NCI-H748 treated with DMSO at 0.1 percent for 48 hours (cell line): ENCODE measurements around the gene UQCR10.

ENCODE experiments used
- DNase-seq: peaks from one replicate; lab custom pipeline; 2025; lab: John Stamatoyannopoulos, UW

Gene UQCR10

GRCh38 chr22:29762263-29762662, 4.9 kb upstream of the UQCR10 start:
- DNase-seq: peak; percentile 30

DNA sequence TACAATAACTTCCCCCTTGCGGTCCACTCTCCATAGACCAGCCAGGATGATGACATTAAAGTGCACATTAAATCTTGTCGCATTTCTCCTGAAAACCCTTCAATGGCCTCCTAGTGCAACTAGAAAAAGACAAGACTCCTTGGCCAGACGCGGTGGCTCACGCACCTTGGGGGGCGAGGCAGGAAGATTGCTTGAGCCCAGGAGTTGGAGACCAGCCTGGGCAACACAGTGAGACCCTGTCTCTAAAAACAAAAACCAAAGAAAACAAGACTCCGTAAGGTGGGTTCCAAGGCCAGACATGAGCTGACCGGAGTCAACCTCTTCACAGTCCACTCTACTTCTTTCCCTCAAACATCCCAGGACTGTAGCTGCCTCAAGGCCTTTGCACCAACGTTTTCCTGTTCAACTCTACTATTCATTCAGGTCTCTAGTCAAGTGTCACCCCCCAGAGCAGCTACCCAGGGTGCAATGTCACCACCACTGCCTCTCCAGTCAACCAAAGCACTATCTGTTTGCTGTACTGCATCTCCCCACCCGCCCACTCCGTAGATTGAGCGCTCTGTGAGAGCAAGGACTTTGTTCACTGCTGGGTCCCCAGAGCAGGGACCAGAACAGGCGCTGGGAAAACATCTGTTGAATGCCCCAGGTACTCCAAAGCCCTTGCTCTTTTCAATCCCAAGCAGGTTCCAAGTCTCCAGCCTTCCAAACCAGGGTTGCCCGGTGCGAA, 1.1 kb upstream of the UQCR10 start:
- no peak for DNase-seq

- peak; percentile 85 for DNase-seq
These were observed 468 bp upstream of the UQCR10 start, which contains the start of gene ZMAT5 for GRCh38 chr22:29766632-29767170. ZMAT5 (minus strand) TSS chr22:29767007; CDS start chr22:29748544, 18,463 bp downstream.

DNA sequence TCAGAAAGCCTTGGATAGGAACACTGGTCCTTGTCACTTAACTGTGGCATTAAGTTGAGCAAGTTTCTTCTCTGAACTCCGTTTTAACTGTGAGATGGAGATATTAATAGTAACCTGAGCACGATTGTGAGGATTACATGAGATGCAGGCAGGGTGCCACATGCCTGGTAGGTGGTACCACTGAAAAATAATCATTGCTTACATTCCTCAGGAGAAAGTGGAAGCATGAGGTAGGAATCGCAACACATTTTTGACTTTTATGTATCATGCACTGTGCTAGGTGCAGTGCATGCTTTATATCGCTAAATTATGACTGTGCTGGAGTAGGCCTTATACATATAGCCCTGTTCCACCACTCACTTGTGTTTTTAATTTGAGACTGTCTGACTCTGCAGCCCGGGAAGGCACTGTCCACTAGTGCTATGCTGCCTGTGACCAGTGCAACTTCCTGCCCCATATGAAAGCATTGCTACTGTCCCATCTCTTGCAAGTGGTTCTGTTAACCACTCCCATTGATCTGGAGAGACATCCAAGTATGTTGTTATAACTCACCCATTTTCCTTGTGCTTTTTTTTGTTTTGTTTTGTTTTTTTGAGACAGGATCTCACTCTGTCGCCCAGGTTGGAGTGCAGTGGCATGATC, 1.0 kb downstream of the UQCR10 start:
- DNase-seq: no peak

DNA sequence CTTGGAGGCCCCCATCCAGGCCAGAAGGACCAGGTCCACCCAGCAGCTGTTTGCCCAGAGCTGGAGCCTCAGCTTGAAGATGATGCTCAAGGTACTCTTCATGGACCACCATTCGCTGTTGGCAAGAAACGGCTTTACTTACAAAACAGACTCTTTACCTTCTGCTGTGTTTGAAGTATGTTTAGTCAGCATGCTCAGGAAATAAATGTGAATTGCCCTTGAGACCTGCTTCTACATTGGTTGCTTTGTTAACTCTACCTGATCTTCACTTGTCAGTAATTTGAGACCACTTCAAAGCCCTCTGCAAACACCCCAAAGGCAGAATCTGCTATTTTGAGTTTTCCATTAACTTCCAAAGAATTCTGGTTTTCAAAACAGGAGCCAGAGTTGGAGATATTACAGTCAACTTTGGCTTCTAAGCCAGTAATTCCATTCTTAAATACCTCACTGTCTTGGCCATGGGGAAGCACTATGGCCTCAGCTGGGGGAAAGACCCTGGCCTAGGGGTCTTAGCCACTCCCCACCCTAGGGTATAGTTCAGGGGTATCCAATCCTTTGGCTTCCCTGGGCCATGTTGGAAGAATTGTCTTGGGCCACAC, 2.7 kb downstream of the UQCR10 start:
- no peak for DNase-seq

- no peak for DNase-seq
These were observed 5.0 kb downstream of the UQCR10 start for GRCh38 chr22:29772170-29772641.

DNA sequence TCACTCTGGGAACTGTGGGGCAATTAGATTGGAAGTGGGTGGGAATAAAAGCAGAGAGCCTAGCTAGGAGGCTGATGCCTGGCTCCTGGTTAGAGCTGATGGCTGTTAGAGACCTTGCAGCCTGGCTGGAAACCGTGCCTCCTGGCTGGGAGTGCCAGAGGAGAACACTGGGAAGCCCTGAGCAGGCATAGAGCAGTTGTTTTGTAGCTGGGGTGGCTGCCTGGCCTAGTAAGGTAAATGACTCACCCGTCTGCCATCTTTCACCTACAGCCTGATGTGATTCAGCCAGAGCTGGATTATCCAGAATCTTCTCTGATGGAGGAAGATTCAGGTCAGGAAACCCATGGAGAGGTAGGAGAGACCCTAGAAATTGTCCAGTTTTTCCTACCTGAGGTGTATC, 6.1 kb downstream of the UQCR10 start:
- no peak for DNase-seq

DNA sequence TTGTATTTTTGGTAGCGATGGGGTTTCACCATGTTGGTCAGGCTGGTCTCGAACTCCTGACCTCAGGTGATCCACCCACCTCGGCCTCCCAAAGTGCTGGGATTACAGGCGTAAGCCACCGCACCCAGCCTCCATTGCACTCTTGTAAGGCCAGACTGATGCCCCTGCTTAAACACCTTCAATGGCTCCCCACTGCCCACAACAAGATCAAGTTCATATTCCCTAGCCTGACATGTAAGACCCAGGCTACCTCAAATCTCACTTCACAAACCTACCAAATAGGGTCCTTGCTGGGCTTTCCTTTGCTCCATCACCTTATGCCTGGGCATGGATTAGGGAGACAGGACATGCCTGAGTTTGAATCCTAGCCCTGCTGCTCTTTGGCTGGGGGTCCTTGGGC, 13.1 kb downstream of the UQCR10 start:
- DNase-seq: no peak

DNA sequence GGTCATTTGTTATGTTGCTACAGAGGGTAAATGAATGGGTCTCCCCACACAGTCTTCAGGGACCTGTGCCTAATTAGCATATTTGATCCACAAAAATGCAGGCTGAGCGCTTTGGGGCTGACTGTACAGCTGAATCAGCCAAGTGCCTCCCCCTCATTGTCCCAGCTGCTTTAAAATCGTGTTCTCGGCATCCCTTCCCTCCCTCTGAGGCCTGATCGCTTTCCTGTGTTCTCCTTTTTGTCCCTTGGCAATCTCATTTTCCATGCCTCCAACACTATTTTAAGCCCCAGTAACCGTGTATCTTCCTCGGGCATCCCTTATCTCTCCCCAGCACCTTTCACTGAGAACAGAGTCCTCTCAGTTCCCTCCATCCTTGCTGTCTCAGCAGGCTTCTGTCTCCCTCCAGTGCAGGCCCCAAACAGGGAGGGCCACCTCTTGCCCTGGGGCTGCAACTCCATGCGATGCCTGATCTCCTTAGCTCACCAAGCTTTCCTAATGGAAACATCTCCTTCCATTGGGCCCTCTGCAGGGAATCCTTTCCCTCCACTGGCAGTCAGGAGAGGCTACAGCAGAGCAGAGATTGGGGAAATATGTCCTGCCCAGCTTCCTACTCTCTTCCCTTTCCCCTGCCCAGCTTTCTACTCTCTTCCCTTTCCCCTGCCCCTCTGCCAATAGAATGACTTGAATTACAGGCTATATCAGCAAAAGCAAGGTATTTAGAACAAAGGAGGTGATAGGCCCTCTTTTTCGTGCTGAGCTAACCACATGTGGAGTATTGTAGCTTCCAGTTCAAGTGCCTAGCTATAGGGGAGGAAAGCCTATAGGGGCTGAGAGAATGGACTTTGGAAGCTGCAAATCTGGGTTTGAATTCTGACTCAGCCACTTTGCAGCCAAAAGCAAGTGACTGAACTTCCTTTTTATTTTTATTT, 13.8 kb downstream of the UQCR10 start:
- no peak for DNase-seq

DNA sequence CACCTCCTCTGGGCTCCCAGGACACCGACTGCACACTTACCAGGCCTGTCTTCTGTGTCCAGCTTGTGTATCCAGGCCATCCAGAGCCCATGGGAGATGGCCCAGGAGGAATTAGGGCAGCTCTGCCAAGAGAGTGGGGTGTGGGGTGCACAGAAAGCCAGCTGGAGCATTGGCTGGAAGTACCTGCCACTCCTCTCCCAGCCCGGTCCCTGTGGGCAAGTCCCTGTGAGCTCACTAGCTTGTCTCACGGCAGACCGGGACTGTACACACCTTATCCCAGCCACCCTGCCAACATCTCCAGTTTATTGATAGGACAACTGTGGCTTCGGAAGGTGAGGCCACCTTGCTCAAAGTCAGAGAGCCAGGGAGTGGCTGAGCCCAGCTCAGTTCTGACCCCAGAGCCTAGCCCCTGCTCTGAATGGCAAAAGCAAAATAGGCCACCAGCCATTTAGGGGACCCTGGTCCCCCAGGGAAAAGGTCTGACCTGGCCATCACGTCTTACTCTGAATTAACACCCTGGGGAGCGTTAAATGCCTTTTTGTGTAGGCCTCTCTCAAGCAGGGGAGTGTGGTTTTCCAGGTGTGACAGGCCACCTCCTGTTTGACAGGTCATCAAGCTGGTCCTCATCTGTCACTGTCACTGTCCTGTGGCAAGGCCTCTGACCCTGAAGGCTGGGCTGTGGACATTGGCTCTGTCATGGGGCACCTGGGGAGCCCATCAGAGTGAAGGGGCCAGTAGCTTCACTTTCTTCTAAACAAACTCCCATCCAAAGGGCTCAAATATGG, 15.1 kb downstream of the UQCR10 start:
- no peak for DNase-seq

DNA sequence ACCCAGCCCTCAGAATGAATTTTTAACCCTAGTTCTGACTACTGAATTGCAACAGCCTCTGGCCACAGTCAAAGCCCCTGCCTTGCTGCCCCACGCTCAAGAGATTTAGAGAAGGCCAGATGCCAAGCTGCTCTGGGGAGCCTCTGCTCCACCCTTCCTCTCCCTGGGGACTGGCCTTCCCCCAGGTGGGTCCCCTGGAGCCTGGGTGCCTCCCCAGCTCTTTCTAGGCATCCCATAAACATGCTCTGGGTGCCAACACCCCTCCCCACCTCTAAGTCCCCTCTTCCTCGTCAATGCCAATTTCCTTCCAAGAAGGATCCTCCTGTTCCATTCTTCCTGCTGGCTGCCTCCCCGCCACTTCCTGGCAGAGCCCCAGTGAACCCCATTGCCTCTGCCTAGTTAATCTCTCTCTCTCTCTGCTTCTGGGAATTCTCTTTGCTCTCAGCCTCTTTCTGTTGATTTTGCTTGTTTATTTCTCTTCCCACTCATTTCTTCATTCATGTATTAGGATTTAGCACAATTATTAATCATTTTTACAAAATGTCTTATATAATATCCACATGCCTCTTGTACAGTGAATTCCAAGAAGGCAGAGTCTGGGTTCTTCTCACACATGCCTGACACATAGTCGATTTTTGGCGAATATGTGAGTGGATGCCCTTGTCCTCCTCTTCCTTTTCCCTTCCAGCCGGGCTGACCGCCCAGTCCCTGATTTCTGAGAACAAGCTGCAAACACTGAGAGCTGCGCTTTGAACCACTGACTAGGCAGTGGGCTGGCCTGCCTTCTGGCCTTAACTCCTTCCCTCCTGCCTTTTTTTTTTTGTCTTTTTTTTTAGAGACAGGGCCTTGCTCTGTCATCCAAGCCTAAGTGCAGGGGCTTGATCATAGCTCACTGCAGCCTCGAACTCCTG, 17.5 kb downstream of the UQCR10 start:
- DNase-seq: no peak

GRCh38 chr22:29786031-29786430, 18.9 kb downstream of the UQCR10 start:
- DNase-seq: no peak

DNA sequence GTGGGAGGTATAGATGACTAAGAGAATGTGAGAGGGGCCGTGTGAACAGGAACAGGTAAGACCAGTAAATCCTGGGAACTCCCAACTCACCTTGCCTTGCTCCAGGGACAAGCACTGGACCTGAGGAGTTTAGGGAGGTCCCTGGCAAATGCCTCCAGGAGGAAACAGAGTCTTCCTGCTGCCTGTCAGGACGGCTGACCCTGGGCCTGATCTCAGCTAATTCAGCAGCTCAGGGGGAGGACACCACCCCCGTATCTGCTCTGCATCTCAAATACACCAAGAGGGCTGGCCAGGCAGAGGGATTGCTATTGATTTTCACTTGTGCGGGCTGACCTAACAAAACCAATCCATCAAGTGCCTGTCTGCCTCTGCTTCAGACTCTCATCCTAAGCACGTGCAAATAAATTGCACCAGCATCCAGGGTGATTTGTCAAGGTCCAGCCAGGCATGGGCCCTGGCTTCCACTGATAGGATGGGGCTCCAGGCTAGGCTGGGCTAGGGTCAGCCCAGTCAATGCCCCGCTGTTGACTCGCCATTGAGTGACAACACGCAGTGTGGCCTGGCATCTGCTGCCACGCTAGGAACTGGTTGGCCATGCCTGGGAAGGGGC, 20.3 kb downstream of the UQCR10 start:
- DNase-seq: no peak

- no peak for DNase-seq
These were observed 21.4 kb downstream of the UQCR10 start for GRCh38 chr22:29788339-29789279.

DNA sequence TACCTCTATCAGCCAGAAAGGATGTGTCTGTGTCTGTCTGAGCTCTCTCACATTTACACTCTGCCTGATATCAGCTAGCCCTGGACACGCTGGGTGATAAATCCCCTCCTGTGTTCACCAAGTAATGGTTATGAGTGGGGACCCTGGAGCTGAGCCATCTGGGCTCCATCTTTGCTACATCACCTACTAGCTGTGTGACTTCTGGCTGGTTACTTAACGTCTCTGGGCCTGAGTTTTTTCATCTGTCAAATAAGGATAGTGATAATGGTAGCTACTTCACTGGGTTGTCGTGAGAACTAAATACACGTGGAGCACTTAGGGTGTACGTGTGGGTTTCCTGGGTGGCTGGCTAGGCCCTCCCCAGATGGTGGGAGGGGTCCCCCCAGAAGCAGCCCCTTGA, 22.9 kb downstream of the UQCR10 start:
- DNase-seq: no peak

DNA sequence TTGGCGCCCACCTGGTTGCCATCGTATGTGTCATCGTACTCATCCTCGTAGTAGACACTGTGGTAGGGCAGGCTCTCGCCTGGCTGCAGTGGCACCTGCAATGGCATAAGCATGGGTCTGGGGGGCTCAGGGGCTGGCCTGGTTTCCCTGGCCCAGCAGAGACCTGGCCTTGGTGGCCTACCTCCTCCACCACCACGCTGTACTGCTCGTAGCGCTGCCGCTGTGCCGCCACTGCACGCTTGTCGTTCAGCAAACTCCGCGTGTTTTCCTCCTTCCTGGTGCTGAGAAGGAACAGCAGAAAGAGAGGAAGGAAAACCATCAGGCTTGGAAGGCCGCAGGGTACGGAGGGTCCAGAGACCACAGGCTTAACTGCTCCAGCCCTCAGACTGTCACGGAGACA, 26.2 kb downstream of the UQCR10 start:
- DNase-seq: no peak

DNA sequence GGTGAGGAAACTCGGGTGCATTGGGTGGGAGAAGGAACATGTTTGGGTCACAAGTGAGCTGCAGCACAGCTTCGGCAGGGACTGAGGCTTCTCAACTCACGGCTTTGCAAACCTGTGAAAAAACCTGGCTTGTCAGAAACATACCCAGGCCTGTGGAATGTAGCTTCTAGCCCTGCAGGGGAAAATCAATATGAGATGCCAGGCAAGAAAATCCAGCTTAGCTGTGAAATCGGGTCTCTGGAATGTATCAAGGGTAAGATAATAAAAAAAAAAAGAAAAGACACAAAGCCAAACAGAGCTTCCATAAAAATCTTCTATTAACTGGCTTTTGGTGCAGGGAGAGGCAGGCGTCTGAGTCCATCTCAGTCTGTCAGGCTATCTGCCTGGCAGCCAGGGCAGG, 28.5 kb downstream of the UQCR10 start:
- no peak for DNase-seq

DNA sequence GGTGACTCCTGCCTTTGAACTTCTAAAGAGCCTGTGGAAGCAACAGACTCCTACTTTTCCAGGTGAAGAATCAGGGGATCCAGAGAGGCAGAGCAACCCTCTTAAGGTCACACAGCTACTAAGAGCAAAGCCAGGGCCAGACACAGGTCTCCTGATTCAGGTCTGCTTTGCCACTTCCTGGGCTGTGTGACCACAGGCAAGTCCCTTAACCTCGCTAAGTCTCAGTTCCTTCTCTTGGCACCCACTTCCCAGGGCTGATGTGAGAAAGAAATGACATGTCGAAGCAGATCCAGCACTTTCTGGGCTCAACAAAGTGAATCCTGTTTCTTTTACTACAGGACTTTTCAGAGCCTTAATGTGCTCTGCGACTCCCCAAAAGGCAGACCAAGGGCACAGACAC, 30.2 kb downstream of the UQCR10 start:
- DNase-seq: no peak
